ENCODE data around the gene POTEI.
"Not testable (repeated sequence)": the region's sequence is repeated elsewhere in the genome, so short reads cannot be mapped to it uniquely, and the experiment has no call there.

DNA sequence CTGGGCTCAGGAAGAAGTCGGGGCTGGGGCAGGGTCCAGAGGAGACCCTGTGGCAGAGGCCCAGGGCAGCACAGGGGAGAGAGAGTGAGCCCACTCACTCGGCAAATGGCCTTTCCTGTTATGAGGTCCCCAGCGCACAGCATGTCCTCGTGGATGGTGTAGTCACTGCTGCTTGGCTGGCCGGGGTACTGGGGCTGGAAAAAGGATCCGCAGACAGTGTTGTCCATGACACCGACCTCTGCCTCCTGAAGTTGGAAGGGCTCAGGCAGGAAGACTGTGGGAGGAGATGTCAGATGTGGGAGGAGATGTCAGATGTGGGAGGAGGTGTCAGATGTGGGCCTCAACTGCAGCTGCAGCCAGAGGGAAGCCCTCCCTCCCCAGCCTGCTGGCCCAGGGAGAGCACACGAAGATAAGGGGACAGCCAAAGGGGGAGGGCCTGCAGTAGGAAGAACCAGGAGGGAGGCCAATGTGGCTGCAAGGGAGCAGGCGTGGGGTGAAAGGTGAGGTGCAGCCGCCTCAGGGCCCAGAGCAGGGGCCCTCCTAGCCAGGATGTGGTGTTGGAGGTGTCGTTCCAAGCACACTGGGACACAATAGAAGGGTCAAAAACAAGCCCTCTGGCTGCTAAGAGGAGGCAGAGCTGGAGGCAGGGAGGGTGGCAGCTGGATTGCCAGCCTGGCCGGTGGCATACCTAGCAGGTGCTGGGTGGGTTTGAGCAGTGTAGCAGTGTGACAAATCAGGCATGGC is 34.8 kb upstream of the POTEI start:
- TF ChIP-seq, protein P1, sequence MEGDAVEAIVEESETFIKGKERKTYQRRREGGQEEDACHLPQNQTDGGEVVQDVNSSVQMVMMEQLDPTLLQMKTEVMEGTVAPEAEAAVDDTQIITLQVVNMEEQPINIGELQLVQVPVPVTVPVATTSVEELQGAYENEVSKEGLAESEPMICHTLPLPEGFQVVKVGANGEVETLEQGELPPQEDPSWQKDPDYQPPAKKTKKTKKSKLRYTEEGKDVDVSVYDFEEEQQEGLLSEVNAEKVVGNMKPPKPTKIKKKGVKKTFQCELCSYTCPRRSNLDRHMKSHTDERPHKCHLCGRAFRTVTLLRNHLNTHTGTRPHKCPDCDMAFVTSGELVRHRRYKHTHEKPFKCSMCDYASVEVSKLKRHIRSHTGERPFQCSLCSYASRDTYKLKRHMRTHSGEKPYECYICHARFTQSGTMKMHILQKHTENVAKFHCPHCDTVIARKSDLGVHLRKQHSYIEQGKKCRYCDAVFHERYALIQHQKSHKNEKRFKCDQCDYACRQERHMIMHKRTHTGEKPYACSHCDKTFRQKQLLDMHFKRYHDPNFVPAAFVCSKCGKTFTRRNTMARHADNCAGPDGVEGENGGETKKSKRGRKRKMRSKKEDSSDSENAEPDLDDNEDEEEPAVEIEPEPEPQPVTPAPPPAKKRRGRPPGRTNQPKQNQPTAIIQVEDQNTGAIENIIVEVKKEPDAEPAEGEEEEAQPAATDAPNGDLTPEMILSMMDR (IDR thresholded peaks at IDR 0.05; ENCODE audit: borderline replicate concordance, extremely low read depth, low read length, poor library complexity, severe bottlenecking), result not testable (repeated sequence)
- not testable (repeated sequence) for TF ChIP-seq EZH2 (IDR thresholded peaks at IDR 0.05; ENCODE audit: borderline replicate concordance, low read depth, low read length, severe bottlenecking)

All from DND-41 (cell line).